Measurements from ENCODE around the gene MED12L.

MED12L gene

DNA sequence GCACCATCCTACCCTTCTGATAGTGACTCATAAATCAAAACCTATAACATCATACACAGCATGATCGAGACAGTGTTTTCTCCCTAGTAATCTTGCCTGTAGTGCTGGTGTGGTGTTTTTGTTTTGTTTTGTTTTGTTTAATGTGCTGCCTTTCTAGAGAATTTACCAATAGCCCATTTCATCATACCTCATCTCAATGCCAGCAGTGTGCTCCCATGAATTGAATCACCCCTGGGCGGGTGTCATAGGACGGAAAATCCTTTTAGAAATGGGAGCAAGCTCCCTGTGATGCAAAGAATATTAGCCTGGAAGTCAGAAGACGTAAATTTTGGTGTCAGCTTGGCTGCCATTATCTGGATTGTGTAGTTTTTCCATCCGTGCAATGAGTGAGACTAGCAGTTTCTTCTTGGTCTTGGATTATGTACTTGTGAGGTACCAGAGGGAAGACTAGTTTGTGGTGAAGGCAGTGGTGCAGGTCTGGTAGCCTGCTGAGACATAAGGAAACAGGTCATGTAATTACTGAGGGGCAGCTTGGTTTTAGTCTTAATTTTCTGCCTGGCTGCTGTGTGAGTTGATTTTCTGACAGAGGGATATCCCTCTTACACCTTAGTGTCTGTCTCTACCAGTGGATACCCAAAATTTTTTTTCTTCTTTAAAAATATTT, 345.5 kb downstream of the MED12L start:
- Histone ChIP-seq H3K9me3 (ENCODE audit: low read length) (no peaks in the 10 kb centered on the region), H3K27me3 (ENCODE audit: insufficient read depth, low read length) (no peaks in the 10 kb centered on the region), H3K9me2 (ENCODE audit: low read depth, low read length) (no peaks in the 10 kb centered on the region), H3K36me3 (ENCODE audit: insufficient read depth, low read length) (no peaks in the 10 kb centered on the region), H3F3A (ENCODE audit: insufficient read depth, low read length) (no peaks in the 10 kb centered on the region), H3K4me3 (ENCODE audit: low read depth, low read length, poor library complexity, severe bottlenecking) (no peak overlapping the region), H3K27ac (ENCODE audit: low read depth, low read length, poor library complexity, severe bottlenecking) (no peak overlapping the region), H2AFZ (ENCODE audit: low read length) (no peak overlapping the region), H4K20me1 (ENCODE audit: insufficient read depth, low read length) (no peaks in the 10 kb centered on the region), H3K4me2 (ENCODE audit: low read length) (no peak overlapping the region), H3K79me2 (ENCODE audit: insufficient read depth, low read length) (no peaks in the 10 kb centered on the region), H3K9ac (ENCODE audit: low read length) (no peak overlapping the region), H3K4me1 (ENCODE audit: insufficient read depth, low read length, severe bottlenecking) (peaks cover 7% of the 10 kb centered on the region)
- TF ChIP-seq, protein P1, sequence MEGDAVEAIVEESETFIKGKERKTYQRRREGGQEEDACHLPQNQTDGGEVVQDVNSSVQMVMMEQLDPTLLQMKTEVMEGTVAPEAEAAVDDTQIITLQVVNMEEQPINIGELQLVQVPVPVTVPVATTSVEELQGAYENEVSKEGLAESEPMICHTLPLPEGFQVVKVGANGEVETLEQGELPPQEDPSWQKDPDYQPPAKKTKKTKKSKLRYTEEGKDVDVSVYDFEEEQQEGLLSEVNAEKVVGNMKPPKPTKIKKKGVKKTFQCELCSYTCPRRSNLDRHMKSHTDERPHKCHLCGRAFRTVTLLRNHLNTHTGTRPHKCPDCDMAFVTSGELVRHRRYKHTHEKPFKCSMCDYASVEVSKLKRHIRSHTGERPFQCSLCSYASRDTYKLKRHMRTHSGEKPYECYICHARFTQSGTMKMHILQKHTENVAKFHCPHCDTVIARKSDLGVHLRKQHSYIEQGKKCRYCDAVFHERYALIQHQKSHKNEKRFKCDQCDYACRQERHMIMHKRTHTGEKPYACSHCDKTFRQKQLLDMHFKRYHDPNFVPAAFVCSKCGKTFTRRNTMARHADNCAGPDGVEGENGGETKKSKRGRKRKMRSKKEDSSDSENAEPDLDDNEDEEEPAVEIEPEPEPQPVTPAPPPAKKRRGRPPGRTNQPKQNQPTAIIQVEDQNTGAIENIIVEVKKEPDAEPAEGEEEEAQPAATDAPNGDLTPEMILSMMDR (IDR thresholded peaks at IDR 0.05; ENCODE audit: low read length), result no peak
- no peak for TF ChIP-seq EZH2 (IDR thresholded peaks at IDR 0.05; ENCODE audit: borderline replicate concordance, low read length)

DNA sequence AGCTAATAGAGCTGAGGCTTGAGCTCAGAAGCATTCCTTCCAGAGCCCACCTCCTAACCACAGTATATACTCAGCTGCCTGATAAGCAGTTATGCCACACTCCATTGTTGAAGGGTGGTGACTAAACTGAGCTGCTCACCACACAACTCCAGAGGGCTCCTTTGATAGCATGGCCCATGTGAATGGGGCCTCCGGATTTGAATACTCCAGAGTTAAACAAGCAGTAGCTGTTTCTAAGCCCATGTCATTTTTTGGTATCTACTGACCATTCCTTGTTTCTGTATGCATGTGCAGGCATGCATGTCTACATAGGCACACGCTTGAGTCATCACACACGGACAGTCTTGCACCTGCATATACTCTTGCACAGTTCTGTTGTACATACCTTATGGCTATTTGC, 346.5 kb downstream of the MED12L start:
- no peaks in the 10 kb centered on the region for H3K9me3 ChIP-seq (ENCODE audit: low read length)
- H3K27ac ChIP-seq (ENCODE audit: low read depth, low read length, poor library complexity, severe bottlenecking), result no peak overlapping the region
- H3K79me2 ChIP-seq (ENCODE audit: insufficient read depth, low read length), result no peaks in the 10 kb centered on the region
- TF ChIP-seq, protein P1 (IDR thresholded peaks at IDR 0.05; ENCODE audit: low read length), result no peak
- TF ChIP-seq EZH2 (IDR thresholded peaks at IDR 0.05; ENCODE audit: borderline replicate concordance, low read length), result no peak
- H3K36me3 ChIP-seq (ENCODE audit: insufficient read depth, low read length), result no peaks in the 10 kb centered on the region
- H3K27me3 ChIP-seq (ENCODE audit: insufficient read depth, low read length), result no peaks in the 10 kb centered on the region
- H3F3A ChIP-seq (ENCODE audit: insufficient read depth, low read length), result no peaks in the 10 kb centered on the region
- H3K4me3 ChIP-seq (ENCODE audit: low read depth, low read length, poor library complexity, severe bottlenecking), result no peak overlapping the region
- no peak overlapping the region for H2AFZ ChIP-seq (ENCODE audit: low read length)
- H4K20me1 ChIP-seq (ENCODE audit: insufficient read depth, low read length), result no peaks in the 10 kb centered on the region
- H3K9me2 ChIP-seq (ENCODE audit: low read depth, low read length), result no peaks in the 10 kb centered on the region
- H3K4me2 ChIP-seq (ENCODE audit: low read length), result no peak overlapping the region
- H3K9ac ChIP-seq (ENCODE audit: low read length), result no peak overlapping the region
- H3K4me1 ChIP-seq (ENCODE audit: insufficient read depth, low read length, severe bottlenecking), result no peaks in the 10 kb centered on the region

DNA sequence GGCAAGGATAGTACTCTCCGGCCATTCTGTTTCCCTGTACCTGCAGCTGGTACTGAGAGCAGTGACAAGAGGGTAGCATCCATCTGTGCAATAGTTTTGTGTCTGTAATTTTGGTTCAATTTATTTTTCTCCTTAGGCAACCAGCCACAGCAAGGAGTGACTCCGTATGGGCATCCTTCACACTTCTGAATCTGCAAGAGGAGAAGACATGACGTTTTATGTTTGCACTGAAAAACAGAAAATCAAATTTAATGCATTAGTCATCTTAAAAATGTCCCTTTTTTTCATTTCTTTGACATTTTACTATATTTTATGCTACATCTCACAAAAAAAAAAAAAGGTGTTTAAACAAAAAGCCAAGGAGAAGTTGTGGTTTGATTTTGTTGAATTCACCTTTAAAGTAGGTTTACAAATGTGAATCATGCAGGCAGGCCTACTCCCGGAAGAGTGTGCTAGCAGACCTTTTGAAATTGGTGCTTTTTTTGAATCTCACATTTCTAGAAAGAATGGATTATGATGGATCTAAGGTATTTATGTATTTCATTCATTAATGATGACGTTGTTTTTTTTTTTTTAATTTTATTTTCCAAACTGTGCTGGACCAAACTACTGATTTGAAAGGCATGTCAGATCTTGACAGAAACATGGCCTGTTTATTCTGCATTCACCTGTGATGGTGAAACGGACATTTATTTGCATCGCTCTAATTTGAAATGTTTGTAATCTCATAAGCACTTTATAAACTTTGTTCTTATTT, 347.3 kb downstream of the MED12L start:
- Histone ChIP-seq H3K9ac (ENCODE audit: low read length) (no peak overlapping the region), H3K4me1 (ENCODE audit: insufficient read depth, low read length, severe bottlenecking) (no peaks in the 10 kb centered on the region), H3K27ac (ENCODE audit: low read depth, low read length, poor library complexity, severe bottlenecking) (no peak overlapping the region), H3F3A (ENCODE audit: insufficient read depth, low read length) (no peaks in the 10 kb centered on the region), H3K4me3 (ENCODE audit: low read depth, low read length, poor library complexity, severe bottlenecking) (no peak overlapping the region), H3K9me2 (ENCODE audit: low read depth, low read length) (no peaks in the 10 kb centered on the region), H3K27me3 (ENCODE audit: insufficient read depth, low read length) (no peaks in the 10 kb centered on the region), H3K79me2 (ENCODE audit: insufficient read depth, low read length) (no peaks in the 10 kb centered on the region), H4K20me1 (ENCODE audit: insufficient read depth, low read length) (no peaks in the 10 kb centered on the region), H3K36me3 (ENCODE audit: insufficient read depth, low read length) (no peaks in the 10 kb centered on the region), H3K9me3 (ENCODE audit: low read length) (no peaks in the 10 kb centered on the region), H2AFZ (ENCODE audit: low read length) (no peak overlapping the region), H3K4me2 (ENCODE audit: low read length) (no peak overlapping the region)
- no peak for TF ChIP-seq EZH2 (IDR thresholded peaks at IDR 0.05; ENCODE audit: borderline replicate concordance, low read length)
- TF ChIP-seq, protein P1 (IDR thresholded peaks at IDR 0.05; ENCODE audit: low read length), result no peak
